Keratinocyte (primary cell): Measurements from ENCODE around the gene GEMIN5. TPM values are rescaled to one million over a fixed set of nuclear protein-coding genes. Genes with fewer than 3 reads are reported as not detected.

Experiments
- DNase-seq: peaks from one replicate; pipeline ENCODE4 v3.0.0-alpha.2; 2011; ENCODE audit warnings: low read depth, missing footprints, low spot score
- FAIRE-seq: peaks from 2 replicates; lab custom pipeline; 2011; peaks lifted over from hg19 to GRCh38; lab: Jason Lieb, UNC
- H2AFZ ChIP-seq: 2 replicates; pipeline ENCODE4 v1.6.0; 2012; ENCODE audit warnings: low read length, control low read depth, inconsistent platforms; ENCODE audit not compliant: control insufficient read depth
- H3K27ac ChIP-seq: 2 replicates; pipeline ENCODE4 v1.5.1; 2011; ENCODE audit warnings: low read length; ENCODE audit not compliant: control insufficient read depth, insufficient read depth
- H3K27me3 ChIP-seq: 3 replicates; pipeline ENCODE4 v1.6.0; 2011; ENCODE audit warnings: low read length; ENCODE audit not compliant: control insufficient read depth, insufficient read depth; ENCODE audit errors: extremely low read depth
- H3K36me3 ChIP-seq, 2 experiments: 2 replicates in 1 of 2; 3 replicates in 1 of 2; pipeline ENCODE4 v1.5.1; 2011; ENCODE audit warnings: low read length in 2 of 2, mild to moderate bottlenecking in 1 of 2; ENCODE audit not compliant: control insufficient read depth in 2 of 2, insufficient read depth in 2 of 2; ENCODE audit errors: extremely low read depth in 1 of 2
- H3K4me1 ChIP-seq: 3 replicates; pipeline ENCODE4 v1.5.1; 2011; ENCODE audit warnings: low read length; ENCODE audit not compliant: control insufficient read depth, insufficient read depth; ENCODE audit errors: extremely low read depth
- H3K4me2 ChIP-seq: 3 replicates; pipeline ENCODE4 v1.6.0; 2011; ENCODE audit warnings: low read depth, low read length; ENCODE audit not compliant: control insufficient read depth, insufficient read depth; ENCODE audit errors: extremely low read depth
- H3K4me3 ChIP-seq, 3 experiments: fragments of 200-600 bp in 1 of 3; sonication (generic) in 1 of 3; 2 replicates in 2 of 3; 3 replicates in 1 of 3; pipeline ENCODE4 v1.5.1; 2011 to 2016; ENCODE audit warnings: low read length in 3 of 3, mild to moderate bottlenecking in 3 of 3, control low read depth in 2 of 3, inconsistent platforms in 1 of 3, low read depth in 1 of 3, mixed read lengths in 1 of 3, mixed run types in 1 of 3, moderate library complexity in 1 of 3; ENCODE audit not compliant: control insufficient read depth in 2 of 3, insufficient read depth in 2 of 3; ENCODE audit errors: extremely low read depth in 1 of 3
- H3K79me2 ChIP-seq: 2 replicates; pipeline ENCODE4 v1.6.0; 2012; ENCODE audit warnings: low read length; ENCODE audit not compliant: control insufficient read depth, insufficient read depth
- H3K9ac ChIP-seq: 3 replicates; pipeline ENCODE4 v1.6.0; 2011; ENCODE audit warnings: low read length; ENCODE audit not compliant: control insufficient read depth, insufficient read depth; ENCODE audit errors: extremely low read depth
- H3K9me1 ChIP-seq: 3 replicates; pipeline ENCODE4 v1.6.0; 2011; ENCODE audit warnings: low read length; ENCODE audit not compliant: control insufficient read depth, insufficient read depth; ENCODE audit errors: extremely low read depth
- H3K9me3 ChIP-seq: 2 replicates; pipeline ENCODE4 v1.5.1; 2012; ENCODE audit warnings: low read depth, low read length; ENCODE audit not compliant: control insufficient read depth
- H4K20me1 ChIP-seq: 3 replicates; pipeline ENCODE4 v1.6.0; 2011; ENCODE audit warnings: low read length; ENCODE audit not compliant: control insufficient read depth, insufficient read depth; ENCODE audit errors: extremely low read depth
- CTCF ChIP-seq, 3 experiments: IDR thresholded peaks in 1 of 3; conservative IDR thresholded peaks in 1 of 3; optimal IDR thresholded peaks in 1 of 3; 2 replicates in 2 of 3; 3 replicates in 1 of 3; pipeline versions ENCODE3 to v1.5.1; 2011; ENCODE audit warnings: low read length in 3 of 3, mild to moderate bottlenecking in 3 of 3, moderate library complexity in 2 of 3, control low read depth in 1 of 3, inconsistent platforms in 1 of 3; ENCODE audit not compliant: insufficient read depth in 2 of 3; ENCODE audit errors: extremely low read depth in 1 of 3
- EZH2 ChIP-seq: IDR thresholded peaks from one replicate; pipeline ENCODE4 v1.6.1; 2012; ENCODE audit warnings: inconsistent platforms, mild to moderate bottlenecking, low read length, moderate library complexity
- dilution Hi-C: fragments of 300-500 bp; cut with MboI; formaldehyde crosslinking; loops from one replicate; pipeline ENCODE4 v1.7.0; 2020; ENCODE audit warnings: low sequenced_read_pairs; ENCODE audit not compliant: extremely low pct_ligation_motif_present
- polyA plus RNA-seq, 5 experiments: library from polyadenylated mRNA; depleted of rRNA in 3 of 5; stranded (reverse) in 3 of 5; stranded (forward) in 1 of 5; unstranded in 1 of 5; fragments of >200 nt; gene quantifications; 1 replicate in 1 of 5; 2 replicates in 3 of 5; 3 replicates in 1 of 5; pipeline versions ENCODE4 v1.2.1 to v1.2.3, GENCODE V29; 2011 to 2012; ENCODE audit warnings: missing spikeins in 2 of 5, low read depth in 1 of 5, low replicate concordance in 1 of 5

The GEMIN5 gene
- polyA plus RNA-seq, 1 donor (not counting 4 experiments of a cell fraction or from before 2014, with no cell fraction given), result 12.5 TPM

GRCh38 chr5:154966081-154966841 lies 28.2 kb upstream of the GEMIN5 start:
- peaks cover 7% of the 10 kb centered on the region for H3K4me1 ChIP-seq
- H3K36me3 ChIP-seq, result peaks cover 6% of the 10 kb centered on the region in 2 experiments
- TF ChIP-seq EZH2 (no peak), CTCF (optimal IDR thresholded peaks at IDR 0.05 in 1 of 3, IDR thresholded peaks at IDR 0.05 in 1 of 3, conservative IDR thresholded peaks at IDR 0.05 in 1 of 3; ENCODE audit: extremely low read depth in 1 of 3, insufficient read depth in 2 of 3, low read length in 3 of 3) (no peak)
- dilution Hi-C loops, result no loop called here
- FAIRE-seq (no peak), DNase-seq (no peak)
- no peak overlapping the region for H3K4me3 ChIP-seq
- H3K4me2 ChIP-seq, result no peak overlapping the region
- H3K27ac ChIP-seq, result no peak overlapping the region
- no peaks in the 10 kb centered on the region for H4K20me1 ChIP-seq
- no peaks in the 10 kb centered on the region for H3K9me3 ChIP-seq
- H3K9me1 ChIP-seq, result no peaks in the 10 kb centered on the region
- H3K9ac ChIP-seq, result no peak overlapping the region
- no peaks in the 10 kb centered on the region for H3K27me3 ChIP-seq
- no peak overlapping the region for H2AFZ ChIP-seq
- H3K79me2 ChIP-seq, result no peaks in the 10 kb centered on the region

DNA sequence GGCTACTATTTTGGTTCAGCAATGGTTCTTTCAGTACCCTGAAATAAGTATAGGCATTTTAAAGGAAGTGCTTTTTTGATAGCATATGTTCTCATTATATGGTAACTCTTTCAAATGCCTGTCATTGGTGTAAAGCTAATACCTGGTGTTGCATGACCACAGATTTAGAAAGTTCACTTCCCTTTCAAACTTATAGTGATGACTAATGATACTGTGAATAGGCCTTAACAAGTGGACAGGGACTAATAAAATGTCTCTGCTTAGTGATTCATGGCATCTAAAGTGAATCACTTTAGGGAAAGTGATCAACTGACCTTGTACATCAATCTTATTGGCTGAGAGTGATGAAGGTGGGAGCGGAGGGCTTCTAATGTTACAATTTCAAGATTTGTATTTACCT lies 24.5 kb upstream of the GEMIN5 start:
- peaks cover 8 to 10% of the 10 kb centered on the region in 2 experiments for H3K36me3 ChIP-seq
- H3K79me2 ChIP-seq, result no peaks in the 10 kb centered on the region
- H3K27me3 ChIP-seq, result no peaks in the 10 kb centered on the region
- DNase-seq (peak; percentile 52), FAIRE-seq (peak; percentile 23)
- TF ChIP-seq EZH2, result no peak
- TF ChIP-seq CTCF (optimal IDR thresholded peaks at IDR 0.05 in 1 of 3, IDR thresholded peaks at IDR 0.05 in 1 of 3, conservative IDR thresholded peaks at IDR 0.05 in 1 of 3; ENCODE audit: extremely low read depth in 1 of 3, insufficient read depth in 2 of 3, low read length in 3 of 3), result no peak
- no peaks in the 10 kb centered on the region for H3K9me3 ChIP-seq
- peaks cover 7% of the 10 kb centered on the region for H3K4me1 ChIP-seq
- H3K9ac ChIP-seq, result no peak overlapping the region
- H3K27ac ChIP-seq, result peak overlapping the region; percentile 30
- no peaks in the 10 kb centered on the region for H4K20me1 ChIP-seq
- no peak overlapping the region for H2AFZ ChIP-seq
- dilution Hi-C loops, result no loop called here
- no peaks in the 10 kb centered on the region for H3K9me1 ChIP-seq
- H3K4me2 ChIP-seq, result no peak overlapping the region
- H3K4me3 ChIP-seq, result no peak overlapping the region
